ENCODE results near the gene PAPSS2. TPM values are rescaled to one million over a fixed set of nuclear protein-coding genes. Genes with fewer than 3 reads are reported as not detected.

Gene PAPSS2
- total RNA-seq, 4 donors from 2014 or later: 4.4 to 20.1 (median 14.1) TPM

- Histone ChIP-seq H3K27me3 (no peaks in the 10 kb centered on the region), H3K27ac (peak overlapping the region in 1 of 4 donors; percentile 4), H3K36me3 (no peaks in the 10 kb centered on the region), H3K4me1 (no peaks in the 10 kb centered on the region), H3K9me3 (no peaks in the 10 kb centered on the region), H3K4me3 (no peak overlapping the region)
- WGBS, 2 donors (ENCODE audit: low coverage in 1 of 2): 84 to 85% methylated on average over 5 to 9 of the region's 9 CpGs
- no peak for ATAC-seq
- no peak for TF ChIP-seq POLR2AphosphoS5 (IDR thresholded peaks at IDR 0.05)
- TF ChIP-seq POLR2A (IDR thresholded peaks at IDR 0.05): no peak
- no peak for TF ChIP-seq EP300 (IDR thresholded peaks at IDR 0.05)
- no peak for TF ChIP-seq CTCF (IDR thresholded peaks at IDR 0.05)
These were observed 42.7 kb downstream of the PAPSS2 start for GRCh38 chr10:87702260-87702972.

- ATAC-seq: no peak
- H3K9me3 ChIP-seq: no peaks in the 10 kb centered on the region
- peak overlapping the region in 1 of 4 donors; percentile 4 for H3K27ac ChIP-seq
- no peak overlapping the region for H3K4me3 ChIP-seq
- no peaks in the 10 kb centered on the region for H3K27me3 ChIP-seq
- TF ChIP-seq POLR2A (IDR thresholded peaks at IDR 0.05) (no peak), CTCF (IDR thresholded peaks at IDR 0.05) (no peak), POLR2AphosphoS5 (IDR thresholded peaks at IDR 0.05) (no peak), EP300 (IDR thresholded peaks at IDR 0.05) (no peak)
- H3K4me1 ChIP-seq: no peaks in the 10 kb centered on the region
- 100% methylated on average over 2 of the region's 4 CpGs; no CpG with 5 or more reads in 1 of the 2 donors for WGBS, 2 donors (ENCODE audit: low coverage in 1 of 2)
- H3K36me3 ChIP-seq: no peaks in the 10 kb centered on the region
These were observed 43.3 kb downstream of the PAPSS2 start for GRCh38 chr10:87702973-87703294.

- ATAC-seq: no peak
- Histone ChIP-seq H3K4me1 (no peaks in the 10 kb centered on the region), H3K36me3 (no peaks in the 10 kb centered on the region), H3K4me3 (no peak overlapping the region), H3K27ac (no peak overlapping the region), H3K9me3 (no peaks in the 10 kb centered on the region), H3K27me3 (no peaks in the 10 kb centered on the region)
- no peak for TF ChIP-seq POLR2A (IDR thresholded peaks at IDR 0.05)
- TF ChIP-seq EP300 (IDR thresholded peaks at IDR 0.05): no peak
- no peak for TF ChIP-seq POLR2AphosphoS5 (IDR thresholded peaks at IDR 0.05)
- 0 to 22% methylated on average over 1 of the region's 1 CpG for WGBS, 2 donors (ENCODE audit: low coverage in 1 of 2)
These were observed 44.1 kb downstream of the PAPSS2 start for GRCh38 chr10:87703771-87704170.

- Histone ChIP-seq H3K9me3 (no peaks in the 10 kb centered on the region), H3K27ac (no peak overlapping the region), H3K27me3 (no peaks in the 10 kb centered on the region), H3K4me1 (no peaks in the 10 kb centered on the region), H3K4me3 (no peak overlapping the region), H3K36me3 (peaks cover 0 to 4% of the 10 kb centered on the region in 2 donors)
- ATAC-seq: no peak
- TF ChIP-seq CTCF (IDR thresholded peaks at IDR 0.05): no peak
- TF ChIP-seq EP300 (IDR thresholded peaks at IDR 0.05): no peak
- TF ChIP-seq POLR2A (IDR thresholded peaks at IDR 0.05): no peak
- no peak for TF ChIP-seq POLR2AphosphoS5 (IDR thresholded peaks at IDR 0.05)
These were observed 45.7 kb downstream of the PAPSS2 start for GRCh38 chr10:87705339-87705738.

GRCh38 chr10:87706731-87707130, 47.1 kb downstream of the PAPSS2 start:
- H3K9me3 ChIP-seq: no peaks in the 10 kb centered on the region
- H3K27me3 ChIP-seq: no peaks in the 10 kb centered on the region
- no peak overlapping the region for H3K27ac ChIP-seq
- WGBS, 2 donors (ENCODE audit: low coverage in 1 of 2): 50 to 65% methylated on average over 2 to 3 of the region's 4 CpGs
- H3K4me1 ChIP-seq: no peaks in the 10 kb centered on the region
- H3K4me3 ChIP-seq: no peak overlapping the region
- no peak for ATAC-seq
- peaks cover 0 to 4% of the 10 kb centered on the region in 2 donors for H3K36me3 ChIP-seq
- TF ChIP-seq CTCF (IDR thresholded peaks at IDR 0.05): no peak
- TF ChIP-seq POLR2A (IDR thresholded peaks at IDR 0.05): no peak
- no peak for TF ChIP-seq POLR2AphosphoS5 (IDR thresholded peaks at IDR 0.05)
- no peak for TF ChIP-seq EP300 (IDR thresholded peaks at IDR 0.05)
